GM10248 (cell line): ENCODE measurements around the gene SLCO3A1.

Source experiments
- CTCF ChIA-PET: fragments of 300-600 bp; sonication (Branson Sonifier 250); formaldehyde crosslinking; extraction: SDS; loops from one replicate; lab custom pipeline; 2021; ENCODE audit warnings: antibody characterized with exemption; lab: Yijun Ruan, JAX
- POLR2A ChIA-PET: fragments of 350-650 bp; sonication (Branson Sonifier 250); formaldehyde crosslinking; extraction: SDS; loops from one replicate; lab custom pipeline; 2020; ENCODE audit warnings: antibody characterized with exemption; lab: Yijun Ruan, JAX
- DNase-seq: peaks from one replicate; pipeline ENCODE4 v3.0.0; 2012; ENCODE audit errors: extremely low spot score
- TF ChIP-seq, protein P1 (sequence below): IDR thresholded peaks from 2 replicates; pipeline ENCODE4 v1.5.1; 2012; ENCODE audit warnings: mild to moderate bottlenecking, low read depth; ENCODE audit errors: extremely low read depth, missing control alignments, control extremely low read depth

SLCO3A1 gene

DNA sequence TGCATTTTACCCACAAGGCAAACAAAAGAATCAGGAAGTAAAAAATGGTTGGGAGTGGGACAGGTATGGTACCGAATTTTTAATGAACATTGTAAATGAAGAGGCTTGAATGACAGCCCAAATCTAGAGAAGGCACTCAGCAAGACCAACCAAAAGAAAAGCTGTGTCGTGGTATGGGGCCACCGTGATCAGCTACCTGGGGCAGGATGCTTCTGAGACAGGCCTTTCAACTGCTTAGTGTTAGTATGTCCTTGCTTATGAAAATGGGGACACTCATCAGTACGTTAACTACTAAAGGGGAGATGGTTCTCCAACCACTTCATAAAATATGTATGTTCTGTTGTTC, 311.5 kb downstream of the SLCO3A1 start:
- POLR2A ChIA-PET, result no interaction called here
- CTCF ChIA-PET, result no interaction called here
- no peak for DNase-seq
- TF ChIP-seq, protein P1, sequence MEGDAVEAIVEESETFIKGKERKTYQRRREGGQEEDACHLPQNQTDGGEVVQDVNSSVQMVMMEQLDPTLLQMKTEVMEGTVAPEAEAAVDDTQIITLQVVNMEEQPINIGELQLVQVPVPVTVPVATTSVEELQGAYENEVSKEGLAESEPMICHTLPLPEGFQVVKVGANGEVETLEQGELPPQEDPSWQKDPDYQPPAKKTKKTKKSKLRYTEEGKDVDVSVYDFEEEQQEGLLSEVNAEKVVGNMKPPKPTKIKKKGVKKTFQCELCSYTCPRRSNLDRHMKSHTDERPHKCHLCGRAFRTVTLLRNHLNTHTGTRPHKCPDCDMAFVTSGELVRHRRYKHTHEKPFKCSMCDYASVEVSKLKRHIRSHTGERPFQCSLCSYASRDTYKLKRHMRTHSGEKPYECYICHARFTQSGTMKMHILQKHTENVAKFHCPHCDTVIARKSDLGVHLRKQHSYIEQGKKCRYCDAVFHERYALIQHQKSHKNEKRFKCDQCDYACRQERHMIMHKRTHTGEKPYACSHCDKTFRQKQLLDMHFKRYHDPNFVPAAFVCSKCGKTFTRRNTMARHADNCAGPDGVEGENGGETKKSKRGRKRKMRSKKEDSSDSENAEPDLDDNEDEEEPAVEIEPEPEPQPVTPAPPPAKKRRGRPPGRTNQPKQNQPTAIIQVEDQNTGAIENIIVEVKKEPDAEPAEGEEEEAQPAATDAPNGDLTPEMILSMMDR, result no peak

DNA sequence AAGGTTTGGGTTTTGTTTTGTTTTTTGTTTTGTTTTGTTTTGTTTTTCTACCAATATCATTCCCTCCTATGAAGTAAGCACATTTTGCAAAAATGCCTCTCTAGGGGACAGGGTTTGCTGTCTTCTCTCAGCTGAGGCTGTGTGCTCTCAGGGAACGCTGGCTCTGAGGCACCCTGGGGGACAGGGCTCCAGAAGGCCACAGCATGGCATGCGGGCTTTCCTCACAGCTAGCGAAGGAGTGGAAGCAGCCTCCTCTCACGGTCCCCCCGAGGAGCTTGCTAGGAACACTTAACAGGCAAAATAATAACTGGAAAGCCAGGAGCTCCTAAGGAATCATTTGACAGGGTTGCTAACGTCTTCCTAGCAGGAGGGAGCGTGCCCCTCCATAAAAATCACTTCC, 312.5 kb downstream of the SLCO3A1 start:
- TF ChIP-seq, protein P1, result no peak
- DNase-seq, result no peak
- ChIA-PET CTCF (no interaction called here), POLR2A (no interaction called here)

DNA sequence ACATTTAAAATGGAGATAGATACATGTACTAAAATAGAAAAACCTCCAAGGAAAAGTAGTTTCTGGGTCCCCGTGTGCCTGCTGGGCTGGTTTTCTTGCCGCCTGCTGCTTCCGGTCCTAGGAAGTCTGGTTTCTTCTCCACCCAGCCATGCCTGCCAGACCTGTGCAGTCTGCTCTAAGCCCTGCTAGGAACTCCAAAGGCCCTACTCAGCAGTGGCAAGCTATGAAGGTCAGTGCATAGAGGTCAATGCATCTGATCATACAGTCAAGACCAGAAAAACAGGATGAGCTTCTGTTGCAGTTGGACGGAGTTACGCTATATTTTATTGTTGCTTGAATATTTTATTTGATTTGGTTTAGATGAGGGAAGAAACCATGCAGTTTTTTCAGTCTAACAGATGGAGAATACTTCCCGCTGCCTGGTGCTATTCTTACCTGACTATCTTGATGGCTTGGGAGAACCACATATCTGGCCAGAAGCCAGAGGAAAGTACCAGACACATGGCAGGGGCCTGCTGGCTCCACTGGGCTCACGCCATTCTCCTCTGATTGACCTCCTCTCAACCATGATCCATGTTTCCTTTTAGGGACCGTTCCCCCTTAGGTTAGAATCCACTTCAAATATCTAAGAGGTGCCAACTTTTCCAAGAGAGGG, 313.4 kb downstream of the SLCO3A1 start:
- DNase-seq, result no peak
- CTCF ChIA-PET, result no interaction called here
- TF ChIP-seq, protein P1, result no peak
- POLR2A ChIA-PET, result no interaction called here

DNA sequence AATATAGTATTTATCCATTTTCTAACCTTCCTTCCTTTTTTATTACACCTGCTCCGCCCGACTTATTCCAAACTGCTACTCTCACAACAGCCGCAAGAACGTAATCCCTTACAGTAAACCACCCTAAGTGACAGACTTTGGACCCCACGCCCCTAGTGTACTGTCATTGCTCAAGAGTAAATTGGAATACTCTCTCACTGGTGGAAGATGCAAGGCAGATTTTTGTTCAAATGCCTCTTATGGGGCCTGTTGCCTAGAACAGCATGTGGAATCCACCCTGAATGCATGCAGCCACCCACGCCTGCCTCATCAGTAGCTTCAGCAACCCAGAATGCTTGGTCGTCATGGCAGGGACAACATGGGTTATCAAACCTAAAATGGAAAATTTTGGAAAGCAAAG, 313.9 kb downstream of the SLCO3A1 start:
- ChIA-PET CTCF (no interaction called here), POLR2A (no interaction called here)
- no peak for DNase-seq
- TF ChIP-seq, protein P1, result no peak

DNA sequence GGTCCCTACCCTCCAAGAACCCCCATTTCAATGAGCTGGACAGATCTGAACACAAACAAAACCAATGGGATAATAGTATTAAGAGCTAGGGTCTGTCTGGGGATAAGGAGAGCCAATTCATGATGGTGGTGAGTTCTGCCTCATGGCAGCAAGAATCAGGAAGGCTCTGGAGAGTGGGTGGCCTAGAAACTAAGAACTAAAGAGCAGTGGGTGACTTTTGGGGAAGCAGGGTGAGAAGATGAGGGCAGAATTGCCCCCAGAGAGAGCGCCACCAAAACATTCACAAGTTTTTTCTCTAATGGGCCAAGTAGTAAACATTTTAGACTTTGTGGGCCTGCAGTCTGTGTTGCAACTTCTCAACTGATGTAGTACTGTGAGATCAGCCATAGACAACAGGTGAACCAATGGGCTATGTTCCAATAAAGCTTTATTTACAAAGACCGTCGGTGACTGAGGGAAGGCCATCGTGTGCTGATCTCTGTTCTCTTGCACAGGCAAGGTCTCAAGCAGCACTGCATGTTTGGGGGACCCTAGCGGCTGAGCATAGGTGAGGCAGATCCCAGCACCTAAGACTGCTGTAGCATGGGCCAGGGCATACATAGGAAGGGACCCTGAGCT, 314.7 kb downstream of the SLCO3A1 start:
- ChIA-PET CTCF (interaction anchor here (1.2 kb wide), 1 partner anchor 10 kb away, joined by 7 read pairs; no protein-coding TSS in a partner anchor), POLR2A (no interaction called here)
- TF ChIP-seq, protein P1, result no peak
- DNase-seq, result no peak

DNA sequence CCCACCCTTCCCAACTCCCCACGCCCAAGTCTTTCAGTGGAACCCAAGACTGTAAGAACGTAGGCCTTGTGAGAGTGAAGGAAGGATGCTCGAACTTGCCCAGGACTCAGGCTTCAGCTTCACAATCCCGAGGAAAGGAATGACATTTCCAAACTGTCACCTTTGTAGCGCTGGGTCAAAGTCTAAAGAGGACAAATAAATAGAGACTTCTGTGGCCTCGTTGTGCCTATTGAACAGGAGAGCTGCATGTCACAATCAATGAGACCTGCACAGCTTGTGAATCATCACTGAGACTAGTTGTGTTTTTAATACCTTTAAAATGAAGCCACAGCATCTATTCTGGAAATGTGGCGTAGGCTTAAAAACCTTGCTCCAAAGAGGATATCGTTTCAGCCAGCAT, 317.4 kb downstream of the SLCO3A1 start:
- POLR2A ChIA-PET, result no interaction called here
- CTCF ChIA-PET, result no interaction called here
- TF ChIP-seq, protein P1, result no peak
- DNase-seq, result no peak

DNA sequence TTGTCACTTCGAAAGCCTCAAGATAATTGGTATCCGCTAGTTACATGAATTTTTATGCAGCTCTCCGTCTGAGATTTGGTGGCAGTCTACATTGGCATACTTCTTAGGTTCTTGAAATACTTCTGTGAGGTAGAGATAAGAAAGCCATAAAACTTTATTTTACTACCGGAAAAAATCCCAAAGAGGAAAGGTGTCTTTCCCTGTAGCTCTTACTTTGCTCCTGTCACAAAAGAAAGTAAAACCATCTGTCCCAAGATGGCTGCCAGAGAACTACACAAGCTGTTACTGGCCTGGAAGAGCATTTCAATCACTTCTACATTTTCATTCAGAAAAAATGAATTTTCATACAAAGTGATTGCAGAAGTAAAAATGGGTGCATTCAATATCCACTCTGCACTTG, 325.4 kb downstream of the SLCO3A1 start:
- ChIA-PET CTCF (interaction anchor here (1.6 kb wide), 1 partner anchor 18 kb away, joined by 6 read pairs; no protein-coding TSS in a partner anchor), POLR2A (no interaction called here)
- TF ChIP-seq, protein P1, result no peak
- no peak for DNase-seq
